HG02571 (cell line): ENCODE data around the gene OR2C1.

Experiments
- ATAC-seq: cut with Tn5 transposase; IDR thresholded peaks from one replicate; pipeline ENCODE4 v1.9.1; 2021; ENCODE audit warnings: mild to moderate bottlenecking, moderate library complexity; ENCODE audit not compliant: unreplicated experiment

OR2C1 gene

GRCh38 chr16:3355589-3355988, at the start of gene OR2C1:
TSS of gene OR2C1 (plus strand) at chr16:3355889. CDS start at chr16:3355941, 52 bp downstream.
- ATAC-seq = no peak

GRCh38 chr16:3306078-3306477, 49.6 kb upstream of the OR2C1 start:
- ATAC-seq = no peak

GRCh38 chr16:3311496-3311895, 44.2 kb upstream of the OR2C1 start:
- no peak for ATAC-seq

- no peak for ATAC-seq
These were observed 38.2 kb upstream of the OR2C1 start for GRCh38 chr16:3317315-3317999.

GRCh38 chr16:3321816-3322215, 33.9 kb upstream of the OR2C1 start:
- no peak for ATAC-seq

GRCh38 chr16:3327514-3327913, 28.2 kb upstream of the OR2C1 start:
- no peak for ATAC-seq

GRCh38 chr16:3328104-3328503, 27.6 kb upstream of the OR2C1 start:
- ATAC-seq = no peak

GRCh38 chr16:3328643-3329042, 27.0 kb upstream of the OR2C1 start:
- ATAC-seq = no peak

GRCh38 chr16:3346041-3346440, 9.6 kb upstream of the OR2C1 start:
- no peak for ATAC-seq

GRCh38 chr16:3347586-3347985, 8.1 kb upstream of the OR2C1 start:
- no peak for ATAC-seq

- ATAC-seq = no peak
These were observed 7.0 kb upstream of the OR2C1 start for GRCh38 chr16:3348547-3349167.

- no peak for ATAC-seq
These were observed 6.5 kb upstream of the OR2C1 start for GRCh38 chr16:3349175-3349574.

- ATAC-seq = no peak
These were observed 429 bp downstream of the OR2C1 start for GRCh38 chr16:3356118-3356517.

- ATAC-seq = no peak
These were observed 3.2 kb downstream of the OR2C1 start for GRCh38 chr16:3358871-3359270.

GRCh38 chr16:3362931-3363330, 7.2 kb downstream of the OR2C1 start:
- ATAC-seq = no peak

GRCh38 chr16:3363793-3364192, 8.1 kb downstream of the OR2C1 start:
- no peak for ATAC-seq

- no peak for ATAC-seq
These were observed 9.2 kb downstream of the OR2C1 start for GRCh38 chr16:3364774-3365427.

GRCh38 chr16:3369073-3369472, 13.4 kb downstream of the OR2C1 start:
- no peak for ATAC-seq

GRCh38 chr16:3375680-3376079, 20.0 kb downstream of the OR2C1 start:
- no peak for ATAC-seq

GRCh38 chr16:3377917-3378316, 22.2 kb downstream of the OR2C1 start:
- ATAC-seq = no peak

GRCh38 chr16:3383045-3383448, 27.4 kb downstream of the OR2C1 start:
- no peak for ATAC-seq

- no peak for ATAC-seq
These were observed 32.6 kb downstream of the OR2C1 start for GRCh38 chr16:3388325-3388724.
